ENCODE data around the gene CADPS2.
"Not testable (repeated sequence)": the region's sequence is repeated elsewhere in the genome, so short reads cannot be mapped to it uniquely, and the experiment has no call there.

The CADPS2 gene

DNA sequence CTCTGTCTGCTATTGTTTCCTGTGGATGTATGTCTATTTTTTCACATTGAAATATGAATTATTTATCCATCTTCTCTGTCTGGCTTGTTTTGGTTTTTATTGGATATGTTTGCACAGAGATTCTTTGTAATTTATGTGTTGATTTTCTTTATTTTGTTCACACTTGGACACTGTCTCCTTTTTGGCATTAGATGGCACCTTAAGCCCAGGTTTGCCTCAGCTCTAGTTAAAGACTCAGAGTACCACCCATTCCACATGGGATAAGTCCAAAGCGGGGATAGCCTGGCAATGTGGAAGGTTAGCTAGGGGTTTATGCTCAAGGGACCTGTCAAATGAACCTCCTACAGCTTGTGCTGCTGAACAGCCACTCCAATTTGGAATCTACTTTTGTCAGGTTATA, 595.8 kb downstream of the CADPS2 start:
- DNase-seq (ENCODE audit: low spot score), result no peak

DNA sequence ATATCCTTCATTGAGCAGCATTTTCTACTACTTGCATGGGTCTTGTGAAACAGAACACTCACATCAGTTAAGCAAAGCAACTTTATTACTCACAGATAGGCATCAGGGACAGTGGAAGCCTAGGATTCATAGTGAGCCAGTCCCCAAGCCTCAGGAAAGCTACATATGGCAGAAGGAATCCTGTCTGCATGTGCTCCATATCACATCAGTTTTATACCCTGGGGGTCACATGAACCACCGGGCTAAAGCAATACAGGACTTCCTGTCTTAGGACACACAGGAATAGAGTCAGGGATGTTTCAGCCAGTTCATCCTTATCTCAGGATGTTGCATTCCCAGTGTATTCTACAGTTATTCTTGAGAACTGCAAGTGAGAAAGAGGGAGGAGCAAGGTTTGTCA, 596.8 kb downstream of the CADPS2 start:
- no peak for DNase-seq (ENCODE audit: low spot score)

DNA sequence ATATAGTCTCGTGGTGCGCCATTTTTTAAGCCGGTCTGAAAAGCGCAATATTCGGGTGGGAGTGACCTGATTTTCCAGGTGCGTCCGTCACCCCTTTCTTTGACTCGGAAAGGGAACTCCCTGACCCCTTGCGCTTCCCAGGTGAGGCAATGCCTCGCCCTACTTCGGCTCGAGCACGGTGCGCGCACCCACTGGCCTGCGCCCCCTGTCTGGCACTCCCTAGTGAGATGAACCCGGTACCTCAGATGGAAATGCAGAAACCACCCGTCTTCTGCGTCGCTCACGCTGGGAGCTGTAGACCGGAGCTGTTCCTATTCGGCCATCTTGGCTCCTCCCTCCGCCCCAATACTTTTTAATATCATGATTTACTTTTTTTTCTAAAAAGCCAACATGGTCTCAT, 601.7 kb downstream of the CADPS2 start:
- not testable (repeated sequence) for DNase-seq (ENCODE audit: low spot score)

GRCh38 chr7:122273117-122273516, 613.1 kb downstream of the CADPS2 start:
- DNase-seq (ENCODE audit: low spot score), result no peak

- DNase-seq (ENCODE audit: low spot score), result no peak
Observed at GRCh38 chr7:122269241-122269640, 617.0 kb downstream of the CADPS2 start.

Data from hematopoietic multipotent progenitor cell treated with erythropoietin and hydrocortisone succinate and interleukin-3 and kit ligand, for 17 days (in vitro differentiated cells).